Transverse colon (tissue), 4 donors: Measurements from ENCODE around the gene TRIM31. TPM values are rescaled to one million over a fixed set of nuclear protein-coding genes. Genes with fewer than 3 reads are reported as not detected.

Experiments used
- DNase-seq: peaks from one replicate; pipeline ENCODE4 v3.0.0-alpha.2; 2019
- H3K27ac ChIP-seq, 4 donors: fragments of 200-600 bp; sonication (generic); 2 replicates each; pipeline ENCODE4 v1.5.1; 2016 to 2018; ENCODE audit warnings: inconsistent platforms in 4 of 4
- H3K27me3 ChIP-seq: fragments of 200-600 bp; sonication (generic); 2 replicates; pipeline ENCODE4 v1.5.1; 2017; ENCODE audit warnings: inconsistent platforms
- H3K36me3 ChIP-seq, 4 donors: fragments of 200-600 bp; sonication (generic); 2 replicates each; pipeline ENCODE4 v1.5.1; 2017 to 2019; ENCODE audit warnings: inconsistent platforms in 4 of 4
- H3K4me1 ChIP-seq, 4 donors: fragments of 200-600 bp; sonication (generic); 2 replicates each; pipeline ENCODE4 v1.5.1; 2017 to 2020; ENCODE audit warnings: inconsistent platforms in 4 of 4
- H3K4me3 ChIP-seq, 4 donors: fragments of 200-600 bp; sonication (generic); 1 replicate in 1 of 4; 2 replicates in 3 of 4; pipeline versions ENCODE4 v1.5.1 to v1.6.1; 2017 to 2019; ENCODE audit warnings: inconsistent platforms in 4 of 4
- H3K9me3 ChIP-seq, 2 donors: fragments of 200-600 bp; sonication (generic); 2 replicates each; pipeline ENCODE4 v1.5.1; 2017 to 2019; ENCODE audit warnings: inconsistent platforms in 2 of 2
- CTCF ChIP-seq, 5 experiments: fragments of 200-600 bp in 3 of 5; fragments of 450-650 bp in 2 of 5; sonication (generic) in 3 of 5; IDR thresholded peaks; 1 replicate in 2 of 5; 2 replicates in 3 of 5; pipeline ENCODE4 v1.5.1; 2016 to 2017; ENCODE audit warnings: antibody characterized with exemption in 5 of 5, inconsistent platforms in 3 of 5, mild to moderate bottlenecking in 2 of 5, moderate library complexity in 1 of 5
- EP300 ChIP-seq: sonication (generic); formaldehyde crosslinking; IDR thresholded peaks from one replicate; pipeline ENCODE4 v1.6.1; 2017; ENCODE audit warnings: antibody characterized with exemption, low read depth
- POLR2A ChIP-seq: fragments of 450-650 bp; IDR thresholded peaks from one replicate; pipeline ENCODE4 v1.6.1; 2016; ENCODE audit warnings: antibody characterized with exemption, mild to moderate bottlenecking, moderate library complexity
- POLR2AphosphoS5 ChIP-seq, 3 donors: sonication (generic); formaldehyde crosslinking; IDR thresholded peaks; one replicate each; pipeline ENCODE4 v1.6.1; 2016; ENCODE audit warnings: antibody characterized with exemption in 3 of 3
- WGBS, 2 donors: methylation state at CpG; one replicate each; pipeline ENCODE4 v1.1.5; 2018; ENCODE audit warnings: low coverage in 1 of 2; 5-methylcytosine and 5-hydroxymethylcytosine counted together
- in situ Hi-C, 4 donors: fragments of 200-750 bp; cut with MboI; loops; one replicate each; pipeline versions ENCODE4 v1.15.0 to v1.15.1; 2017; ENCODE audit warnings: low sequenced_read_pairs in 3 of 4, low pct_ligation_motif_present in 1 of 4, low pct_unique_long_range_greater_than_20kb in 1 of 4
- intact Hi-C: fragments of 100-400 bp; cut with DNase I; formaldehyde crosslinking; loops from one replicate; pipeline ENCODE4 v1.15.1; 2023; ENCODE audit warnings: low total_unique reads
- total RNA-seq, 4 donors: library from RNA; depleted of rRNA; stranded (reverse); fragments of >200 nt; gene quantifications; one replicate each; pipeline ENCODE4 v1.1.0, GENCODE V29; 2016

The TRIM31 gene
- total RNA-seq, 4 donors from 2014 or later = 3.4 to 221 (median 151) TPM

- in situ Hi-C loops (no loop called here), intact Hi-C loops (loop anchor here (2.0 kb wide), 1 partner anchor 28 kb away; no protein-coding TSS in a partner anchor)
- TF ChIP-seq EP300 = no peak
- peak in 1 of 3 donors; percentile 42 for TF ChIP-seq POLR2AphosphoS5 (IDR thresholded peaks at IDR 0.05)
- peak; percentile 28 for TF ChIP-seq POLR2A
- TF ChIP-seq CTCF (IDR thresholded peaks at IDR 0.05) = peak; percentile 86 to 99 (median 93)
- WGBS, 2 donors = 4 to 11% methylated on average over 7 to 36 of the region's 36 CpGs
- Histone ChIP-seq H3K27ac (peak overlapping the region; percentile 80 to 84 (median 82)), H3K36me3 (no peaks in the 10 kb centered on the region), H3K4me1 (peaks cover 25 to 46% (median 32%) of the 10 kb centered on the region in 4 donors), H3K4me3 (peak overlapping the region in 3 of 4 donors; percentile 21 to 55 (median 27)), H3K27me3 (peaks cover 38% of the 10 kb centered on the region), H3K9me3 (no peaks in the 10 kb centered on the region)
- DNase-seq = peak; percentile 93
These were observed 9.7 kb downstream of the TRIM31 start for GRCh38 chr6:30102970-30103871.

- peaks cover 45% of the 10 kb centered on the region for H3K27me3 ChIP-seq
- intact Hi-C loops = loop anchor here (2.0 kb wide), 1 partner anchor 28 kb away; no protein-coding TSS in a partner anchor
- no peak for TF ChIP-seq POLR2A
- no peak for TF ChIP-seq EP300
- no peak for TF ChIP-seq CTCF (IDR thresholded peaks at IDR 0.05)
- TF ChIP-seq POLR2AphosphoS5 (IDR thresholded peaks at IDR 0.05) = no peak
- in situ Hi-C loops = no loop called here
- peak; percentile 60 for DNase-seq
- H3K36me3 ChIP-seq = no peaks in the 10 kb centered on the region
- peak overlapping the region; percentile 80 to 84 (median 82) for H3K27ac ChIP-seq
- H3K4me3 ChIP-seq = peak overlapping the region in 3 of 4 donors; percentile 23 to 55 (median 35)
- H3K4me1 ChIP-seq = peaks cover 25 to 54% (median 33%) of the 10 kb centered on the region in 4 donors
- H3K9me3 ChIP-seq = no peaks in the 10 kb centered on the region
- WGBS, 2 donors = 34 to 44% methylated on average over 4 to 15 of the region's 15 CpGs
These were observed 10.4 kb downstream of the TRIM31 start for GRCh38 chr6:30102414-30102969.

GRCh38 chr6:30101444-30102413 is 11.2 kb downstream of the TRIM31 start:
- Histone ChIP-seq H3K9me3 (no peaks in the 10 kb centered on the region), H3K4me3 (peak overlapping the region; percentile 12 to 55 (median 29)), H3K27ac (peak overlapping the region; percentile 80 to 84 (median 82)), H3K36me3 (no peaks in the 10 kb centered on the region), H3K27me3 (peaks cover 51% of the 10 kb centered on the region), H3K4me1 (peaks cover 25 to 55% (median 33%) of the 10 kb centered on the region in 4 donors)
- DNase-seq = peak; percentile 92
- TF ChIP-seq CTCF (IDR thresholded peaks at IDR 0.05) = no peak
- peak; percentile 95 for TF ChIP-seq POLR2A
- TF ChIP-seq EP300 = no peak
- peak; percentile 90 to 94 (median 93) for TF ChIP-seq POLR2AphosphoS5 (IDR thresholded peaks at IDR 0.05)
- intact Hi-C loops (loop anchor here (2.0 kb wide), 1 partner anchor 29 kb away; no protein-coding TSS in a partner anchor), in situ Hi-C loops (no loop called here)
- WGBS, 2 donors = 0 to 4% methylated on average over 1 to 32 of the region's 51 CpGs
